ENCODE data around the gene FAF1. TPM values are rescaled to one million over a fixed set of nuclear protein-coding genes. Genes with fewer than 3 reads are reported as not detected.

Gene FAF1
- total RNA-seq, 4 donors from 2014 or later = 47.1 to 87.0 (median 79.4) TPM

DNA sequence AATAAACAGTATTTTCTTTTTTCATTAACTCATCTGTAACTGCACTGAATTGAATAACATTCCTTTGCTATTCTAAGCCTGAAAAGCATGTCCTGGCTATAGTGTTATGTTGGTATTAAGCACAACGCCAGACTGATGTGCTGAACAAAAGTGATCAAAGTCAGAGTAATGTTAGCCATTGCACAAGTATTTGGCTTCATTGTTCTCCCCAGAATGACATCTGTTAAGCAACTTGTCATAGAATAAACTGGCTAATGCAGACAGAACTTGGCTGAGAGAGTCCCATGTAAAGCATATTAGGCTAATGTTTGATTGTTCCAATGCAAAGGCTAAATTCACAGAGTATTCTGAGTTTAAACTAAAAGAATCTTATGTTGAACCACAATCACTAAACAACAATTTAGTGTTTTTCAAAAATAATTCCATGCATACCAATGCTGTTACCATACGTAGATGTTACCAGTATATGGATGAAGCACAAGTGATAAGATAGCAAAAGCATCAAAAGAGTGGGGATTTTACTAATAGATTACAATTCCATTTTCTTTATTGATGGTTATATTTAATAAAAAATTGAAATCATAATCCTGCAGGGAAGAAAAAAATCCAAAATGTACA is 301.5 kb downstream of the FAF1 start:
- H3K4me3 ChIP-seq (replicated peaks in 1 of 3) = no peak overlapping the region
- peaks cover 24 to 29% of the 10 kb centered on the region in 2 donors for H3K4me1 ChIP-seq
- WGBS, 2 donors = 53 to 71% methylated on average over 2 of the region's 2 CpGs
- no peak for DNase-seq
- no peaks in the 10 kb centered on the region for H3K9me3 ChIP-seq
- H3K36me3 ChIP-seq = no peaks in the 10 kb centered on the region
- H3K27me3 ChIP-seq = no peaks in the 10 kb centered on the region
- H3K27ac ChIP-seq = no peak overlapping the region
- TF ChIP-seq CTCF (IDR thresholded peaks at IDR 0.05) (no peak), POLR2A (IDR thresholded peaks at IDR 0.05) (no peak)
- intact Hi-C loops (cut with DNase I) = no loop called here

GRCh38 chr1:50656931-50657330 is 303.1 kb downstream of the FAF1 start:
- intact Hi-C loops (cut with DNase I) = no loop called here
- 83 to 95% methylated on average over 3 of the region's 3 CpGs for WGBS, 2 donors
- no peak overlapping the region for H3K4me3 ChIP-seq (replicated peaks in 1 of 3)
- H3K9me3 ChIP-seq = no peaks in the 10 kb centered on the region
- H3K4me1 ChIP-seq = peaks cover 24 to 29% of the 10 kb centered on the region in 2 donors
- DNase-seq = no peak
- H3K27me3 ChIP-seq = no peaks in the 10 kb centered on the region
- H3K27ac ChIP-seq = no peak overlapping the region
- no peaks in the 10 kb centered on the region for H3K36me3 ChIP-seq
- TF ChIP-seq POLR2A (IDR thresholded peaks at IDR 0.05) = no peak
- no peak for TF ChIP-seq CTCF (IDR thresholded peaks at IDR 0.05)

DNA sequence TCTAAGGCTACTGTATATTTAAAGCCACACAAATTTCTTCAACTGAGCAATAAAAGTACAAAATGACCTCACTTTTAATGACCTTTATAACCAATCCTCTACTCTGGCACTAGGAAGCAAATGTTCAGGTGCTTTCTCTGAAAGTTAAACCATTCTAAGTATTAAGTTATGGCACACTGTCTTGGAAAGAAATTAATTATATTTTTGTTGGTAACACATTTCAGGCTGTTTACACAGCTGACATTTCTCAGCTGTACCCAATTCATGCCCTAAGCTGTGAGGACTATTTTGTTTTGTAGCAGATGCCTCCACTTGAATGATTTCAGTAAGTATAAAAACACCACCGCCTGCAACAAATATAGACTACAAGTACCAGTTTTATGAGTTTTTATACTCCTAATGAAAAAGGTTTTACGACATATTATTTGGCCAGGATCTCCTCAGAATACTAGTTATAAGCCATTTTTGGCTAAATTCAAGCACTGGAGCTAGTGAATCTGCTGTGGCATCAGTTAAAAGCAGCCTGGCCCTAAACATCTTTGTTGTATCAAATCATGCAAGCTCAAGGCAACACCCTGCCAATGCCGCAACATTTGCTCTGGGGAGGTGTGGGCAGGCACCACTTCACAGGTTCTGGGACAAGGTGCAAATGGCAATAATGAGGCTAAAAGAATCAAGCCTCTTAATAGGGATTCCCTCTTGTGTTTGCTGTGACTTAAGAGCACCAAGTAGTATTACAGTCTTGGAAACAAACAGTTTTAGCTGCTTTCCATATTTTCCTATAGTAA is 308.4 kb downstream of the FAF1 start:
- Histone ChIP-seq H3K27me3 (no peaks in the 10 kb centered on the region), H3K9me3 (no peaks in the 10 kb centered on the region), H3K4me3 (replicated peaks in 1 of 3) (no peak overlapping the region), H3K4me1 (peaks cover 0 to 6% of the 10 kb centered on the region in 2 donors), H3K36me3 (no peaks in the 10 kb centered on the region), H3K27ac (no peak overlapping the region)
- intact Hi-C loops (cut with DNase I) = no loop called here
- TF ChIP-seq POLR2A (IDR thresholded peaks at IDR 0.05) = no peak
- no peak for TF ChIP-seq CTCF (IDR thresholded peaks at IDR 0.05)
- no peak for DNase-seq
- WGBS, 2 donors = 88 to 92% methylated on average over 3 of the region's 3 CpGs

- H3K4me1 ChIP-seq = peaks cover 0 to under 1% of the 10 kb centered on the region in 2 donors
- intact Hi-C loops (cut with DNase I) = no loop called here
- no peaks in the 10 kb centered on the region for H3K9me3 ChIP-seq
- H3K27ac ChIP-seq = no peak overlapping the region
- no peaks in the 10 kb centered on the region for H3K36me3 ChIP-seq
- TF ChIP-seq CTCF (IDR thresholded peaks at IDR 0.05) (no peak), POLR2A (IDR thresholded peaks at IDR 0.05) (no peak)
- H3K27me3 ChIP-seq = no peaks in the 10 kb centered on the region
- H3K4me3 ChIP-seq (replicated peaks in 1 of 3) = no peak overlapping the region
- WGBS, 2 donors = 96 to 98% methylated on average over 2 of the region's 2 CpGs
- no peak for DNase-seq
Observed at GRCh38 chr1:50646526-50646925, 313.5 kb downstream of the FAF1 start.

GRCh38 chr1:50645139-50645538 is 314.9 kb downstream of the FAF1 start:
- no peaks in the 10 kb centered on the region for H3K36me3 ChIP-seq

More at GRCh38 chr1:50645139-50645538, 314.9 kb downstream of the FAF1 start:
- no peak overlapping the region for H3K4me3 ChIP-seq (replicated peaks in 1 of 3)
- no peaks in the 10 kb centered on the region for H3K27me3 ChIP-seq
- no peak overlapping the region for H3K27ac ChIP-seq
- DNase-seq = no peak
- H3K4me1 ChIP-seq = no peaks in the 10 kb centered on the region
- intact Hi-C loops (cut with DNase I) = no loop called here
- no peak for TF ChIP-seq CTCF (IDR thresholded peaks at IDR 0.05)
- no peak for TF ChIP-seq POLR2A (IDR thresholded peaks at IDR 0.05)
- 100% methylated on average over 1 of the region's 1 CpG for WGBS, 2 donors
- H3K9me3 ChIP-seq = no peaks in the 10 kb centered on the region
